GM23248 (cell line): ENCODE measurements around the gene CXCR5. TPM values are rescaled to one million over a fixed set of nuclear protein-coding genes. Genes with fewer than 3 reads are reported as not detected.

ENCODE experiments used
- DNase-seq: peaks from one replicate; pipeline ENCODE4 v3.0.0-alpha.2; 2015
- H2AFZ ChIP-seq: fragments of 200-600 bp; sonication (generic); 2 replicates; pipeline ENCODE4 v1.6.1; 2016; ENCODE audit warnings: antibody characterized with exemption
- H3F3A ChIP-seq: fragments of 200-600 bp; sonication (generic); 2 replicates; pipeline ENCODE4 v1.6.1; 2016; ENCODE audit warnings: mild to moderate bottlenecking, antibody characterized with exemption, mixed run types; ENCODE audit not compliant: insufficient read depth
- H3K27ac ChIP-seq: fragments of 200-600 bp; sonication (generic); 2 replicates; pipeline ENCODE4 v1.5.1; 2016; ENCODE audit warnings: mild to moderate bottlenecking
- H3K27me3 ChIP-seq: fragments of 200-600 bp; sonication (generic); replicated peaks from 2 replicates; pipeline ENCODE4 v1.6.1; 2016; ENCODE audit warnings: mild to moderate bottlenecking; ENCODE audit not compliant: insufficient read depth
- H3K36me3 ChIP-seq: fragments of 200-600 bp; sonication (generic); 2 replicates; pipeline ENCODE4 v1.6.1; 2016; ENCODE audit warnings: low read depth, mild to moderate bottlenecking
- H3K4me1 ChIP-seq: fragments of 200-600 bp; sonication (generic); 2 replicates; pipeline ENCODE4 v1.6.1; 2016; ENCODE audit warnings: mild to moderate bottlenecking; ENCODE audit not compliant: insufficient read depth
- H3K4me2 ChIP-seq: fragments of 200-600 bp; sonication (generic); one replicate; pipeline ENCODE4 v1.6.1; 2016; ENCODE audit warnings: mild to moderate bottlenecking; ENCODE audit not compliant: unreplicated experiment
- H3K4me3 ChIP-seq: fragments of 200-600 bp; sonication (generic); 2 replicates; pipeline ENCODE4 v1.5.1; 2016; ENCODE audit warnings: mild to moderate bottlenecking
- H3K79me2 ChIP-seq: fragments of 200-600 bp; sonication (generic); 2 replicates; pipeline ENCODE4 v1.6.1; 2016; ENCODE audit warnings: mild to moderate bottlenecking; ENCODE audit not compliant: insufficient read depth
- H3K9ac ChIP-seq: fragments of 200-600 bp; sonication (generic); 2 replicates; pipeline ENCODE4 v1.6.1; 2016; ENCODE audit warnings: mild to moderate bottlenecking
- H3K9me2 ChIP-seq: fragments of 200-600 bp; sonication (generic); 2 replicates; pipeline ENCODE4 v1.6.1; 2016; ENCODE audit warnings: mixed run types, mild to moderate bottlenecking, moderate library complexity; ENCODE audit not compliant: insufficient read depth
- H3K9me3 ChIP-seq: fragments of 200-600 bp; sonication (generic); one replicate; pipeline ENCODE4 v1.6.1; 2017; ENCODE audit warnings: low read depth
- H4K20me1 ChIP-seq: fragments of 200-600 bp; sonication (generic); 2 replicates; pipeline ENCODE4 v1.6.0; 2016; ENCODE audit not compliant: insufficient read depth
- EZH2 ChIP-seq: fragments of 200-600 bp; sonication (generic); IDR thresholded peaks from 2 replicates; pipeline ENCODE4 v1.6.1; 2018; ENCODE audit warnings: antibody characterized with exemption, mild to moderate bottlenecking; ENCODE audit not compliant: insufficient read depth, poor library complexity, severe bottlenecking
- EZH2phosphoT487 ChIP-seq: fragments of 200-600 bp; sonication (generic); IDR thresholded peaks from 2 replicates; pipeline ENCODE4 v1.6.1; 2018; ENCODE audit warnings: antibody characterized with exemption, moderate library complexity, mild to moderate bottlenecking, low read depth; ENCODE audit not compliant: insufficient read depth
- whole genome bisulfite sequencing, 2 experiments: methylation state at CpG; one replicate each; pipeline ENCODE4 v1.1.6; 2015 to 2017; ENCODE audit warnings: low lambda C conversion rate in 2 of 2, low coverage in 1 of 2; ENCODE audit errors: missing lambda C conversion rate in 2 of 2; 5-methylcytosine and 5-hydroxymethylcytosine counted together
- in situ Hi-C: fragments of 300-500 bp; cut with MboI; formaldehyde crosslinking; loops from 2 replicates; pipeline ENCODE4 v1.15.0; 2020
- polyA plus RNA-seq: library from polyadenylated mRNA; unstranded; fragments of >200 nt; fragmentation: Nextera tagmentation; extraction: Ambion mirVana; gene quantifications from 2 replicates; pipeline ENCODE4 v1.2.1, GENCODE V29; 2016
- total RNA-seq: library from RNA; depleted of rRNA; stranded (reverse); fragments of >200 nt; shearing (Covaris generic); gene quantifications from 2 replicates; pipeline ENCODE4 v1.2.3, GENCODE V29; 2014

CXCR5 gene
- total and polyA plus RNA-seq, 2 experiments from 2014 or later = not detected

DNA sequence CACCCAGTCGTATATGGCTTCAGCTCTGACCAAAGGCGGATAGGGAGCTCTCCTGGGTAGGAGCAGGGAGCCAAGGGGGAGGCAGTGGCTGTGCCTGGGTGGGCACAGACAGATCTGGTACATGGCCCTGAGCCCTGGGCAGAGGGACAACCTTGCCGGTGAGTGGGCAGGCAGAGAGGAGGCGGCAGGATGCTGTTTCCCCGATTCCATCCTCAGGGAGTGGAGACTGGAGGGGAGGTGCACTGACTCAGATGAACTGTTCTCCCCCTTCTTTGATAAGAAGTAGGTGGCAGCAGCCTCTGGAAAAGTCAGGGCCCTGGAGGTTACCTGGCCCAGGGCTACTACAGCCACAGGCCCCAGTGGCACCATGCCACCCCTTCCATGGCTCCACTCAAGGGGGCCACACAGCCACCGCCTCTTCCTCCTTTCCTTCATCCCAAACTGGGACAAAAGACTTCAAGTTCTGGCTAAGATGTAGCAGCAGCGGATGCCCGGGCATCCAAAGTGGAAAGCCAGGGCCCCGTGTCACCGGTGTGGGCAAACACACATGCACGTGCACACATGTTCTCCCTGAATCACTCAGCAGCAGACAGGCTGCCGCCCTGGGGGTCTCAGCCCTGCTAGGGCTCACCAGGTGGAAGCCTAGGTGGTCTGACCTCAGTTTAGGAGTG is 13.4 kb downstream of the CXCR5 start:
- peaks cover 25% of the 10 kb centered on the region for H3K79me2 ChIP-seq
- WGBS, 2 experiments = 73 to 79% methylated on average over 12 of the region's 12 CpGs
- no peak overlapping the region for H3K27ac ChIP-seq
- no peaks in the 10 kb centered on the region for H3K27me3 ChIP-seq
- no peak overlapping the region for H3K9ac ChIP-seq
- no peaks in the 10 kb centered on the region for H4K20me1 ChIP-seq
- DNase-seq = no peak
- in situ Hi-C loops = no loop called here
- H3K4me2 ChIP-seq = no peak overlapping the region
- H2AFZ ChIP-seq = no peak overlapping the region
- H3K9me3 ChIP-seq = no peaks in the 10 kb centered on the region
- no peaks in the 10 kb centered on the region; the same call in 1 of the 2 replicates for H3K36me3 ChIP-seq
- H3K4me1 ChIP-seq = no peaks in the 10 kb centered on the region
- TF ChIP-seq EZH2phosphoT487 (no peak), EZH2 (no peak)
- H3F3A ChIP-seq = no peaks in the 10 kb centered on the region
- H3K4me3 ChIP-seq = no peak overlapping the region
- no peaks in the 10 kb centered on the region for H3K9me2 ChIP-seq

GRCh38 chr11:118897721-118898310 is 14.1 kb downstream of the CXCR5 start:
- Histone ChIP-seq H4K20me1 (no peaks in the 10 kb centered on the region), H3K4me3 (no peak overlapping the region), H3K9me3 (no peaks in the 10 kb centered on the region), H3F3A (no peaks in the 10 kb centered on the region), H3K4me1 (no peaks in the 10 kb centered on the region), H3K9ac (no peak overlapping the region), H3K9me2 (no peaks in the 10 kb centered on the region), H3K27ac (no peak overlapping the region), H3K79me2 (peaks cover 26% of the 10 kb centered on the region), H3K36me3 (no peaks in the 10 kb centered on the region; the same call in 1 of the 2 replicates), H2AFZ (no peak overlapping the region), H3K4me2 (no peak overlapping the region), H3K27me3 (no peaks in the 10 kb centered on the region)
- 88 to 90% methylated on average over 11 to 13 of the region's 13 CpGs for WGBS, 2 experiments
- DNase-seq = no peak
- in situ Hi-C loops = no loop called here
- TF ChIP-seq EZH2phosphoT487 = no peak
- TF ChIP-seq EZH2 = no peak

DNA sequence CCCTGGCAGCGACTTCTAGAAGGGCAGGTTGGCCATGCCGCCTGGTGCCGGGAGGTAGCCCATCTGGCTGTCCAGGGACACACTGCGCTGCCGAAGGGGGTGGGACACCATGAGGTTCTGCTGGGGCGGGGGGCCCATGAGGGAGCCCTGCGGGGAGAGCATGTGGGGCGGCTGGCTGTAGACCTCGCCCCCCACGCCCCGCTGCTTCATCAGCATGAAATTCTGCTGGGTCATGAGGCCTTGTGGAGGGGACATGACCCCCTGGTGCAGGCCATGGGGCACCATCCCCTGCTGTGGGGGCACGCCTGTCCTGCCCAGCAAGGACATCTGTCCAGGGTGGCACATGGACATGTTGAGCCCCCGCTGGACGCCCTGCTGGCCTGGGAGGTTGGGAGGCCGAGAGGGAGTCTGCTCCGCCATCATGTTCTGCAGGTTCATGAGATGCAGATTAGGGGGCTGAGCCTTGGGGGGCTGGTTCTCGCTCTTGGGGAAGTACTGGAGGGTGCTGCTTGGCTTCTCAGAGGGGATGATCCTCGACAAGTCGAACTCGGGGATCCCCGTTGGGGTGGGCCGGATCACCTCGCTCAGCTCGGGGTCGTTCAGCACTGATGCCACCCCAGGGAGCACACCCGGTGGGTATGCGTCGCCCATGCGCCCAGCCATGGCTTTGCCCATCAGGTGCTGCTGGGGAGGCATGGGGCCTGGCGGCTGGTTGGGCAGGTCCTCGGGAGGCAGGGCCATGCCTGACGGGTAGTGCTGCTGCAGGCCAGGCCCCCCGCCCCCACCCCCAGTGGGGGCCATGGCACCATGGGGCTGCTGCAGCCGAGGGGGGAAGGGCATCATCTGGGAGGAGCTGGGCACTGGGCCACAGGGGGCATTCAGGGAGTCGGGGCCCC is 15.0 kb downstream of the CXCR5 start:
- no peak overlapping the region for H3K4me3 ChIP-seq
- H3K27me3 ChIP-seq = no peaks in the 10 kb centered on the region
- no peak for DNase-seq
- H2AFZ ChIP-seq = no peak overlapping the region
- in situ Hi-C loops = no loop called here
- no peaks in the 10 kb centered on the region for H3F3A ChIP-seq
- TF ChIP-seq EZH2phosphoT487 (no peak), EZH2 (no peak)
- peaks cover 32% of the 10 kb centered on the region for H3K79me2 ChIP-seq
- H3K9ac ChIP-seq = no peak overlapping the region
- no peaks in the 10 kb centered on the region for H3K4me1 ChIP-seq
- H3K9me3 ChIP-seq = no peaks in the 10 kb centered on the region
- H3K9me2 ChIP-seq = no peaks in the 10 kb centered on the region
- no peak overlapping the region for H3K27ac ChIP-seq
- 90 to 94% methylated on average over 24 to 30 of the region's 35 CpGs for whole genome bisulfite sequencing, 2 experiments
- no peaks in the 10 kb centered on the region for H4K20me1 ChIP-seq
- H3K4me2 ChIP-seq = no peak overlapping the region
- H3K36me3 ChIP-seq = no peaks in the 10 kb centered on the region; the same call in 1 of the 2 replicates

DNA sequence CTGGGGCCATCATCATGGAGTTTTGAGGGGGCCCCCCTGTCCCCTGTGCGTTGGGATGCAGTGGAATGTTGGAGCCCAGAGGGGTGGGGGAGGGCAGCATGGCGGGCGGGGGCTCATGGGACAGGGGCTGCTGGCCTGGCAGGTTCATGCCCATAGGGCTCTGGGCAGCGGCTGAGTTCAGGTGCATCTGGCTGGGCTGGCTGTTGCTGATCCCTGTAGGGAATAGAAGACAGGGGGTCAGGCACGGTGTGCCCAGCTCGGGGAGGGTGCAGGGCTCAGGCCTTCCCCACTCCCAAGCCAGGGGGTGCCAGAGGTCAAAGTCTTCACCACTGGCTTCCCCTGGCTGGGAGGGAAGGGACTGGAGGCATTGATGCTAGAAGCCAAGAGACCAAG is 15.6 kb downstream of the CXCR5 start:
- WGBS, 2 experiments = 90 to 100% methylated on average over 2 to 6 of the region's 6 CpGs

More for the DNA sequence above, 15.6 kb downstream of the CXCR5 start:
- H4K20me1 ChIP-seq = no peaks in the 10 kb centered on the region
- H3K9me3 ChIP-seq = no peaks in the 10 kb centered on the region
- H3F3A ChIP-seq = no peaks in the 10 kb centered on the region
- H3K4me1 ChIP-seq = no peaks in the 10 kb centered on the region
- H3K79me2 ChIP-seq = peaks cover 38% of the 10 kb centered on the region
- in situ Hi-C loops = no loop called here
- no peak overlapping the region for H3K4me3 ChIP-seq
- H2AFZ ChIP-seq = no peak overlapping the region
- DNase-seq = no peak
- H3K4me2 ChIP-seq = no peak overlapping the region
- H3K27ac ChIP-seq = no peak overlapping the region
- no peak overlapping the region for H3K9ac ChIP-seq
- no peaks in the 10 kb centered on the region; the same call in 1 of the 2 replicates for H3K36me3 ChIP-seq
- H3K9me2 ChIP-seq = no peaks in the 10 kb centered on the region
- TF ChIP-seq EZH2phosphoT487 = no peak
- no peak for TF ChIP-seq EZH2
- H3K27me3 ChIP-seq = no peaks in the 10 kb centered on the region
